ENCODE results near the gene MYLK.

MYLK gene

GRCh38 chr3:123637131-123637530 is 247.0 kb downstream of the MYLK start:
- no peak for DNase-seq (ENCODE audit: low read depth)
- Histone ChIP-seq H3K27me3 (replicated peaks; ENCODE audit: control insufficient read depth, insufficient read depth, low read length) (no peaks in the 10 kb centered on the region), H3K9ac (ENCODE audit: low read length) (peak overlapping the region; percentile 30), H3K36me3 (ENCODE audit: control insufficient read depth, insufficient read depth, low read length, severe bottlenecking) (peaks cover 29% of the 10 kb centered on the region), H3K9me3 (ENCODE audit: control insufficient read depth, low read length) (no peaks in the 10 kb centered on the region), H3K4me3 (ENCODE audit: low read length) (no peak overlapping the region), H3K4me1 (ENCODE audit: control insufficient read depth, insufficient read depth, low read length) (peaks cover 64% of the 10 kb centered on the region)

GRCh38 chr3:123636431-123636841 is 247.7 kb downstream of the MYLK start:
- no peak for DNase-seq (ENCODE audit: low read depth)
- H3K36me3 ChIP-seq (ENCODE audit: control insufficient read depth, insufficient read depth, low read length, severe bottlenecking) = peaks cover 29% of the 10 kb centered on the region
- peak overlapping the region; percentile 30 for H3K9ac ChIP-seq (ENCODE audit: low read length)
- H3K4me1 ChIP-seq (ENCODE audit: control insufficient read depth, insufficient read depth, low read length) = peaks cover 64% of the 10 kb centered on the region
- H3K27me3 ChIP-seq (replicated peaks; ENCODE audit: control insufficient read depth, insufficient read depth, low read length) = no peaks in the 10 kb centered on the region
- no peak overlapping the region for H3K4me3 ChIP-seq (ENCODE audit: low read length)
- H3K9me3 ChIP-seq (ENCODE audit: control insufficient read depth, low read length) = no peaks in the 10 kb centered on the region

GRCh38 chr3:123635717-123636116 is 248.4 kb downstream of the MYLK start:
- Histone ChIP-seq H3K9me3 (ENCODE audit: control insufficient read depth, low read length) (no peaks in the 10 kb centered on the region), H3K27me3 (replicated peaks; ENCODE audit: control insufficient read depth, insufficient read depth, low read length) (no peaks in the 10 kb centered on the region), H3K4me1 (ENCODE audit: control insufficient read depth, insufficient read depth, low read length) (peaks cover 58% of the 10 kb centered on the region), H3K36me3 (ENCODE audit: control insufficient read depth, insufficient read depth, low read length, severe bottlenecking) (peaks cover 30% of the 10 kb centered on the region), H3K9ac (ENCODE audit: low read length) (no peak overlapping the region), H3K4me3 (ENCODE audit: low read length) (no peak overlapping the region)
- DNase-seq (ENCODE audit: low read depth) = no peak

DNA sequence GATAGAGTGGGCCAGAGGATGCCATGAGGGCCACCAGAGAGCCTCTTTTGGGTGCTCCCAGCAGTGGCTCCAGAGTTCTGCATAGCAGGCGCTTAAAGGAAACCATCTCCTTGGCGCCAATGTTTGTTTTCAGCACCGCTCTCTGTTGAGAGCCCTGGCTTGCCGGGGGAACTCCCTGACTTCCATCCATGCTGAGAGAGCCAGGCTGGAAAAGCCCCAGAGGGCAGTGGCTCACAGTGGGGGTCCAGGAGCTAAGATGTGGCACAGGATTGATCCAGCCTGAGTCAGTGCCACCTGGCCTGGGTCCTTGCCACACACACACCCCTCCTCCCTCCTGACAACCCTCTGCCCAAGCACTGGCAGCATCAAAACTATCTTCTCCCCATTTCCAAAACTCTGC is 248.9 kb downstream of the MYLK start:
- no peaks in the 10 kb centered on the region for H3K27me3 ChIP-seq (replicated peaks; ENCODE audit: control insufficient read depth, insufficient read depth, low read length)
- no peaks in the 10 kb centered on the region for H3K9me3 ChIP-seq (ENCODE audit: control insufficient read depth, low read length)
- no peak overlapping the region for H3K4me3 ChIP-seq (ENCODE audit: low read length)
- H3K9ac ChIP-seq (ENCODE audit: low read length) = no peak overlapping the region
- no peak for DNase-seq (ENCODE audit: low read depth)
- H3K4me1 ChIP-seq (ENCODE audit: control insufficient read depth, insufficient read depth, low read length) = peaks cover 55% of the 10 kb centered on the region
- peaks cover 33% of the 10 kb centered on the region for H3K36me3 ChIP-seq (ENCODE audit: control insufficient read depth, insufficient read depth, low read length, severe bottlenecking)

GRCh38 chr3:123634149-123635051 is 249.7 kb downstream of the MYLK start:
- peaks cover 54% of the 10 kb centered on the region for H3K4me1 ChIP-seq (ENCODE audit: control insufficient read depth, insufficient read depth, low read length)
- peaks cover 33% of the 10 kb centered on the region for H3K36me3 ChIP-seq (ENCODE audit: control insufficient read depth, insufficient read depth, low read length, severe bottlenecking)
- H3K9me3 ChIP-seq (ENCODE audit: control insufficient read depth, low read length) = no peaks in the 10 kb centered on the region
- H3K4me3 ChIP-seq (ENCODE audit: low read length) = peak overlapping the region; percentile 28
- H3K9ac ChIP-seq (ENCODE audit: low read length) = peak overlapping the region; percentile 81
- no peaks in the 10 kb centered on the region for H3K27me3 ChIP-seq (replicated peaks; ENCODE audit: control insufficient read depth, insufficient read depth, low read length)
- no peak for DNase-seq (ENCODE audit: low read depth)

DNA sequence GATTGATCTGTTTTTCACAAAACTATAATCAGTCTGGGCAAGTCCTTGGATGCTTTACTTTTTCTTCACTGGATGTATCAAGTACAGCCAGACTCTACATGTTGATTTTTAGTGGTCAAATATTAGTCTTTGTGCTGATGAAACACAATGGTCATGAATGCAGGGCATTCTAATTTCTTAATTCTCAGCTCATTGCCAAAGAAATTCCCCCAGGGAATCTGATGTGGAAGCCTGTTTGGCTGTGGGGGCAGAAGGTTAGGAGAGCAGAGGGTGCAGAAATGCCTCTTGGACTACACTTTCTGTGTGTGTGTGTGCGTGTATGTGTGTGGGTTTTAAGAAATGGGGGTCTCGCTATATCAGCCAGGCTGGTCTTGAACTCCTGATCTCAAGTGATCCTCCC is 250.6 kb downstream of the MYLK start:
- H3K9ac ChIP-seq (ENCODE audit: low read length) = peak overlapping the region; percentile 81
- H3K27me3 ChIP-seq (replicated peaks; ENCODE audit: control insufficient read depth, insufficient read depth, low read length) = no peaks in the 10 kb centered on the region
- H3K4me1 ChIP-seq (ENCODE audit: control insufficient read depth, insufficient read depth, low read length) = peaks cover 54% of the 10 kb centered on the region
- H3K4me3 ChIP-seq (ENCODE audit: low read length) = peak overlapping the region; percentile 28
- H3K9me3 ChIP-seq (ENCODE audit: control insufficient read depth, low read length) = no peaks in the 10 kb centered on the region
- H3K36me3 ChIP-seq (ENCODE audit: control insufficient read depth, insufficient read depth, low read length, severe bottlenecking) = peaks cover 33% of the 10 kb centered on the region
- peak; percentile 52 for DNase-seq (ENCODE audit: low read depth)

- no peak overlapping the region for H3K4me3 ChIP-seq (ENCODE audit: low read length)
- peaks cover 37% of the 10 kb centered on the region for H3K36me3 ChIP-seq (ENCODE audit: control insufficient read depth, insufficient read depth, low read length, severe bottlenecking)
- H3K4me1 ChIP-seq (ENCODE audit: control insufficient read depth, insufficient read depth, low read length) = peaks cover 54% of the 10 kb centered on the region
- no peaks in the 10 kb centered on the region for H3K27me3 ChIP-seq (replicated peaks; ENCODE audit: control insufficient read depth, insufficient read depth, low read length)
- peak overlapping the region; percentile 81 for H3K9ac ChIP-seq (ENCODE audit: low read length)
- no peaks in the 10 kb centered on the region for H3K9me3 ChIP-seq (ENCODE audit: control insufficient read depth, low read length)
- DNase-seq (ENCODE audit: low read depth) = peak; percentile 73
Observed at GRCh38 chr3:123632161-123632655, 251.9 kb downstream of the MYLK start.

GRCh38 chr3:123629747-123630047 is 254.4 kb downstream of the MYLK start:
- DNase-seq (ENCODE audit: low read depth) = no peak
- Histone ChIP-seq H3K27me3 (replicated peaks; ENCODE audit: control insufficient read depth, insufficient read depth, low read length) (no peaks in the 10 kb centered on the region), H3K36me3 (ENCODE audit: control insufficient read depth, insufficient read depth, low read length, severe bottlenecking) (peaks cover 55% of the 10 kb centered on the region), H3K4me1 (ENCODE audit: control insufficient read depth, insufficient read depth, low read length) (peaks cover 32% of the 10 kb centered on the region), H3K9me3 (ENCODE audit: control insufficient read depth, low read length) (no peaks in the 10 kb centered on the region), H3K4me3 (ENCODE audit: low read length) (no peak overlapping the region), H3K9ac (ENCODE audit: low read length) (no peak overlapping the region)

- Histone ChIP-seq H3K36me3 (ENCODE audit: control insufficient read depth, insufficient read depth, low read length, severe bottlenecking) (peaks cover 60% of the 10 kb centered on the region), H3K4me1 (ENCODE audit: control insufficient read depth, insufficient read depth, low read length) (peaks cover 27% of the 10 kb centered on the region), H3K4me3 (ENCODE audit: low read length) (no peak overlapping the region), H3K9ac (ENCODE audit: low read length) (no peak overlapping the region), H3K27me3 (replicated peaks; ENCODE audit: control insufficient read depth, insufficient read depth, low read length) (no peaks in the 10 kb centered on the region), H3K9me3 (ENCODE audit: control insufficient read depth, low read length) (no peaks in the 10 kb centered on the region)
- DNase-seq (ENCODE audit: low read depth) = no peak
Observed at GRCh38 chr3:123628996-123629746, 255.0 kb downstream of the MYLK start.

DNA sequence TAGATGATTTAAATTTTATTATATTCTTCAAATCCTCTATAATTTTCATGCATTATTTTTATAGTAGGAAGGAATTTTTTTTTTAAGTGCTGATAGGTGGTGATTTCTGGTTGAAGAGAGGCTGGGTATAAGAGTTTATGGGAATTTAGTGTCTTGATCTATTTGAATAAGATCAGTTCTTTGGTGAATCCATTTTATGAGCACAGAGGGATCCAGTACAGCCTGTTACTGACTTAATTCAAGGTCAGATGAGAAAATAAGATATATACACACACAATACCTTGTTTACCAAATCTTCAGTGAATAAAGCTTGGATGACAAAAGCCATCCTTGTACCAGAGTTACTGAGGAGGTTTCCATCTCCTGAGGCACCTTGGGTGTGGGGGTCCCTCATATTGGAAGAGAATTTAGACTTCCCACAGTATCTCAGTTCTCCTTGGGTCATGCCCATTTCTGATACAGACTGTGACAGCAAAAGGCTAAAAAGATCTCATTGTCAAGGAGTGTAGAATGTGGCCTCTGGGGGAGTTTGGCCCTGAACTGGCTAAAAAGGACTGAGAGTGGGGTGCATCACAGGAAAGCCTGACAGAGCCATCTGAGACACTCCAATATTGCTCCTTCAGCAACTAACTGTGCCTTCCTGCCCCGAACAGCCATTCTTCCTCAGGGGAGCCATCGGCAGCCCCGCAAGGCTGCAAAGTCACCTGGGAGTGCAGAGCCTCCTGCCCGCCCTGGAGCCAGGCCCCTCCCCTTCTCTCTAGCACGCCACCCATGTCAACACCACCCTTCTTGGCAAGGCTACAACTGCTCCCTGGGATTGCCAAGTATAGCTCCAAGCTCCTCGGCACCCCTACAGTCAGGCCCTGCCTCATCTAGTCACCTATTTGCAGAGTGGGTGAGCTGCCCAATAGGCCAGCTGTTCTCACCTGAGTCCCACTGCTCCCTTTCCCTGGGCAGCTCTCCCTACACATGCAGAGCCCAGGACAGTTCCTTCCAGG is 256.2 kb downstream of the MYLK start:
- H3K9me3 ChIP-seq (ENCODE audit: control insufficient read depth, low read length) = no peaks in the 10 kb centered on the region
- peaks cover 21% of the 10 kb centered on the region for H3K4me1 ChIP-seq (ENCODE audit: control insufficient read depth, insufficient read depth, low read length)
- peaks cover 61% of the 10 kb centered on the region for H3K36me3 ChIP-seq (ENCODE audit: control insufficient read depth, insufficient read depth, low read length, severe bottlenecking)
- H3K4me3 ChIP-seq (ENCODE audit: low read length) = no peak overlapping the region
- H3K27me3 ChIP-seq (replicated peaks; ENCODE audit: control insufficient read depth, insufficient read depth, low read length) = no peaks in the 10 kb centered on the region
- no peak for DNase-seq (ENCODE audit: low read depth)
- no peak overlapping the region for H3K9ac ChIP-seq (ENCODE audit: low read length)

Data from adipocyte (in vitro differentiated cells).